ENCODE data around the gene ATP6V1G1.

ATP6V1G1 gene

GRCh38 chr9:114613087-114613486 is 25.5 kb downstream of the ATP6V1G1 start:
- DNase-seq, result no peak

- DNase-seq, result no peak
Observed at GRCh38 chr9:114613919-114614318, 26.4 kb downstream of the ATP6V1G1 start.

- DNase-seq, result no peak
Observed at GRCh38 chr9:114614373-114614772, 26.8 kb downstream of the ATP6V1G1 start.

- peak; percentile 72 for DNase-seq
Observed at GRCh38 chr9:114616684-114617520, 29.3 kb downstream of the ATP6V1G1 start.

- DNase-seq, result no peak
Observed at GRCh38 chr9:114619191-114619761, 31.7 kb downstream of the ATP6V1G1 start.

- DNase-seq, result no peak
Observed at GRCh38 chr9:114621561-114621960, 34.0 kb downstream of the ATP6V1G1 start.

GRCh38 chr9:114621975-114622609 is 34.5 kb downstream of the ATP6V1G1 start:
- no peak for DNase-seq

- no peak for DNase-seq
Observed at GRCh38 chr9:114624677-114625076, 37.1 kb downstream of the ATP6V1G1 start.

GRCh38 chr9:114626415-114627020 is 38.9 kb downstream of the ATP6V1G1 start:
- no peak for DNase-seq

GRCh38 chr9:114627553-114627952 is 40.0 kb downstream of the ATP6V1G1 start:
- no peak for DNase-seq

- no peak for DNase-seq
Observed at GRCh38 chr9:114629563-114630090, 42.1 kb downstream of the ATP6V1G1 start.

- DNase-seq, result no peak
Observed at GRCh38 chr9:114631166-114631565, 43.6 kb downstream of the ATP6V1G1 start.

GRCh38 chr9:114633438-114634089 is 46.0 kb downstream of the ATP6V1G1 start:
- no peak for DNase-seq

GRCh38 chr9:114634387-114634786 is 46.8 kb downstream of the ATP6V1G1 start:
- no peak for DNase-seq

GRCh38 chr9:114638404-114638803 is 50.8 kb downstream of the ATP6V1G1 start:
- DNase-seq, result no peak

- peak; percentile 75 for DNase-seq
Observed at GRCh38 chr9:114641967-114642366, 54.4 kb downstream of the ATP6V1G1 start.

GRCh38 chr9:114643001-114643400 is 55.4 kb downstream of the ATP6V1G1 start:
- no peak for DNase-seq

- no peak for DNase-seq
Observed at GRCh38 chr9:114643896-114644295, 56.3 kb downstream of the ATP6V1G1 start.
